HepG2 (cell line): Measurements from ENCODE around the gene TLNRD1. TPM values are rescaled to one million over a fixed set of nuclear protein-coding genes. Genes with fewer than 3 reads are reported as not detected.

Experiments
- ARNTL ChIP-seq: sonication (generic); formaldehyde crosslinking; IDR thresholded peaks from 2 replicates; pipeline ENCODE4 v1.4.0; 2020; ENCODE audit warnings: mild to moderate bottlenecking, missing genetic modification reagents
- MTF1 ChIP-seq: sonication (generic); formaldehyde crosslinking; IDR thresholded peaks from 2 replicates; pipeline ENCODE4 v1.5.0; 2020; ENCODE audit warnings: missing genetic modification reagents
- NCOR1 ChIP-seq: fragments of 200-600 bp; sonication (generic); IDR thresholded peaks from 2 replicates; pipeline ENCODE4 v1.7.0; 2017; ENCODE audit warnings: antibody characterized with exemption, low read length, borderline replicate concordance
- PBX3 ChIP-seq: sonication (generic); formaldehyde crosslinking; IDR thresholded peaks from 2 replicates; pipeline ENCODE4 v1.8.1; 2023; ENCODE audit warnings: missing genetic modification reagents, inconsistent platforms, borderline replicate concordance
- PLSCR1 ChIP-seq: sonication (generic); formaldehyde crosslinking; IDR thresholded peaks from 2 replicates; pipeline ENCODE4 v1.5.0; 2020; ENCODE audit warnings: missing genetic modification reagents, mild to moderate bottlenecking, borderline replicate concordance
- RFX5 ChIP-seq: IDR thresholded peaks from 2 replicates; pipeline ENCODE4 v1.6.1; 2011; ENCODE audit warnings: low read depth, low read length, improper control_type of control experiment
- TCF12 ChIP-seq, 2 experiments: fragments of 450-650 bp in 1 of 2; sonication (generic) in 1 of 2; formaldehyde crosslinking in 1 of 2; IDR thresholded peaks; 2 replicates each; pipeline versions ENCODE4 v1.6.1 to v1.8.0; 2017 to 2022; ENCODE audit warnings: antibody characterized with exemption in 1 of 2, mild to moderate bottlenecking in 1 of 2, missing genetic modification reagents in 1 of 2, moderate library complexity in 1 of 2
- TCF7 ChIP-seq: sonication (generic); IDR thresholded peaks from 2 replicates; pipeline ENCODE4 v1.6.1; 2016; ENCODE audit warnings: antibody characterized with exemption, low read depth
- TSC22D2 ChIP-seq: sonication (generic); formaldehyde crosslinking; IDR thresholded peaks from 2 replicates; pipeline ENCODE4 v1.5.1; 2020; ENCODE audit warnings: missing genetic modification reagents, mild to moderate bottlenecking, borderline replicate concordance
- ZBTB38 ChIP-seq: sonication (generic); formaldehyde crosslinking; IDR thresholded peaks from 2 replicates; pipeline ENCODE4 v1.5.1; 2020; ENCODE audit warnings: mild to moderate bottlenecking, missing genetic modification reagents
- ZNF224 ChIP-seq: sonication (generic); formaldehyde crosslinking; IDR thresholded peaks from 2 replicates; pipeline ENCODE4 v1.5.0; 2020; ENCODE audit warnings: mild to moderate bottlenecking, missing genetic modification reagents
- ZNF234 ChIP-seq: sonication (generic); formaldehyde crosslinking; conservative IDR thresholded peaks from 2 replicates; pipeline ENCODE4 v1.5.1; 2020; ENCODE audit warnings: mild to moderate bottlenecking, missing genetic modification reagents
- ZNF446 ChIP-seq: sonication (generic); formaldehyde crosslinking; IDR thresholded peaks from 2 replicates; pipeline ENCODE4 v1.5.0; 2020; ENCODE audit warnings: mild to moderate bottlenecking, missing genetic modification reagents
- ZNF557 ChIP-seq: sonication (generic); formaldehyde crosslinking; IDR thresholded peaks from 2 replicates; pipeline ENCODE4 v1.4.0; 2020; ENCODE audit warnings: missing genetic modification reagents
- ZNF574 ChIP-seq: sonication (generic); formaldehyde crosslinking; IDR thresholded peaks from 2 replicates; pipeline ENCODE4 v1.4.0; 2020; ENCODE audit warnings: missing genetic modification reagents
- ZNF746 ChIP-seq: sonication (generic); formaldehyde crosslinking; IDR thresholded peaks from 2 replicates; pipeline ENCODE4 v1.8.0; 2022; ENCODE audit warnings: mild to moderate bottlenecking, missing genetic modification reagents
- ZNF879 ChIP-seq: sonication (generic); formaldehyde crosslinking; IDR thresholded peaks from 2 replicates; pipeline ENCODE4 v1.8.1; 2023; ENCODE audit warnings: missing genetic modification reagents
- ZSCAN21 ChIP-seq: sonication (generic); formaldehyde crosslinking; IDR thresholded peaks from 2 replicates; pipeline ENCODE4 v1.8.0; 2022; ENCODE audit warnings: mild to moderate bottlenecking, missing genetic modification reagents, moderate library complexity, borderline replicate concordance
- polyA plus RNA-seq, 8 experiments: library from polyadenylated mRNA; depleted of rRNA in 3 of 8; stranded (reverse) in 7 of 8; unstranded in 1 of 8; fragments of >200 nt; fragmentation: Illumina TruSeq in 4 of 8; extraction: Trizol in 4 of 8; gene quantifications; 2 replicates each; pipeline versions ENCODE4 v1.2.1 to v1.2.3, GENCODE V29; 2011 to 2016; ENCODE audit warnings: low read depth in 4 of 8, missing spikeins in 1 of 8, mixed read lengths in 1 of 8; ENCODE audit not compliant: insufficient read depth in 1 of 8
- total RNA-seq, 5 experiments: library from RNA; depleted of rRNA; stranded (reverse); fragments of >200 nt; fragmentation: Illumina TruSeq; extraction: Trizol; gene quantifications; 2 replicates each; pipeline ENCODE4 v1.2.3, GENCODE V29; 2016; ENCODE audit warnings: low read depth in 1 of 5
- TF ChIP-seq, protein P1 (sequence below): sonication (generic); formaldehyde crosslinking; IDR thresholded peaks from 2 replicates; pipeline ENCODE4 v1.4.0; 2020; ENCODE audit warnings: missing genetic modification reagents
- TF ChIP-seq, protein P2 (sequence below): sonication (generic); formaldehyde crosslinking; IDR thresholded peaks from 2 replicates; pipeline ENCODE4 v1.5.0; 2020; ENCODE audit warnings: missing genetic modification reagents
- TF ChIP-seq, protein P3 (sequence below): sonication (generic); formaldehyde crosslinking; IDR thresholded peaks from 2 replicates; pipeline ENCODE4 v1.8.0; 2022; ENCODE audit warnings: mild to moderate bottlenecking, missing genetic modification reagents, moderate library complexity

The TLNRD1 gene
- total and polyA plus RNA-seq, 2 of the 13 experiments (the other 11 are each of a cell fraction or from before 2014, with no cell fraction given): 3.4 to 5.3 TPM

- TF ChIP-seq, protein P1, sequence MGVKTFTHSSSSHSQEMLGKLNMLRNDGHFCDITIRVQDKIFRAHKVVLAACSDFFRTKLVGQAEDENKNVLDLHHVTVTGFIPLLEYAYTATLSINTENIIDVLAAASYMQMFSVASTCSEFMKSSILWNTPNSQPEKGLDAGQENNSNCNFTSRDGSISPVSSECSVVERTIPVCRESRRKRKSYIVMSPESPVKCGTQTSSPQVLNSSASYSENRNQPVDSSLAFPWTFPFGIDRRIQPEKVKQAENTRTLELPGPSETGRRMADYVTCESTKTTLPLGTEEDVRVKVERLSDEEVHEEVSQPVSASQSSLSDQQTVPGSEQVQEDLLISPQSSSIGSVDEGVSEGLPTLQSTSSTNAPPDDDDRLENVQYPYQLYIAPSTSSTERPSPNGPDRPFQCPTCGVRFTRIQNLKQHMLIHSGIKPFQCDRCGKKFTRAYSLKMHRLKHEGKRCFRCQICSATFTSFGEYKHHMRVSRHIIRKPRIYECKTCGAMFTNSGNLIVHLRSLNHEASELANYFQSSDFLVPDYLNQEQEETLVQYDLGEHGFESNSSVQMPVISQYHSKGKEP (CRISPR knock-in tag): no peak
- TF ChIP-seq, protein P2, sequence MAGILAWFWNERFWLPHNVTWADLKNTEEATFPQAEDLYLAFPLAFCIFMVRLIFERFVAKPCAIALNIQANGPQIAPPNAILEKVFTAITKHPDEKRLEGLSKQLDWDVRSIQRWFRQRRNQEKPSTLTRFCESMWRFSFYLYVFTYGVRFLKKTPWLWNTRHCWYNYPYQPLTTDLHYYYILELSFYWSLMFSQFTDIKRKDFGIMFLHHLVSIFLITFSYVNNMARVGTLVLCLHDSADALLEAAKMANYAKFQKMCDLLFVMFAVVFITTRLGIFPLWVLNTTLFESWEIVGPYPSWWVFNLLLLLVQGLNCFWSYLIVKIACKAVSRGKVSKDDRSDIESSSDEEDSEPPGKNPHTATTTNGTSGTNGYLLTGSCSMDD (CRISPR knock-in tag): no peak
- TF ChIP-seq TCF12 (IDR thresholded peaks at IDR 0.05): no peak
- no peak for TF ChIP-seq TCF12 (CRISPR knock-in tag; IDR thresholded peaks at IDR 0.05)
- TF ChIP-seq ZNF879 (CRISPR knock-in tag): no peak
- TF ChIP-seq ZNF746 (CRISPR knock-in tag): 0 out of 2 replicates have a peak, but pooled peaks have one; percentile 70
- TF ChIP-seq TCF7: peak; percentile 36; the same call in 1 of the 2 replicates
- no peak for TF ChIP-seq ZNF234 (CRISPR knock-in tag)
- no peak for TF ChIP-seq ARNTL
- TF ChIP-seq ZNF574 (CRISPR knock-in tag): no peak
- TF ChIP-seq ZBTB38 (CRISPR knock-in tag): no peak
- no peak for TF ChIP-seq MTF1 (CRISPR knock-in tag)
- no peak for TF ChIP-seq ZSCAN21 (CRISPR knock-in tag)
- TF ChIP-seq RFX5: no peak
- TF ChIP-seq, protein P3, sequence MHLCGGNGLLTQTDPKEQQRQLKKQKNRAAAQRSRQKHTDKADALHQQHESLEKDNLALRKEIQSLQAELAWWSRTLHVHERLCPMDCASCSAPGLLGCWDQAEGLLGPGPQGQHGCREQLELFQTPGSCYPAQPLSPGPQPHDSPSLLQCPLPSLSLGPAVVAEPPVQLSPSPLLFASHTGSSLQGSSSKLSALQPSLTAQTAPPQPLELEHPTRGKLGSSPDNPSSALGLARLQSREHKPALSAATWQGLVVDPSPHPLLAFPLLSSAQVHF (CRISPR knock-in tag): no peak
- no peak for TF ChIP-seq ZNF446 (CRISPR knock-in tag)
- 0 out of 2 replicates have a peak, but pooled peaks have one; percentile 19 for TF ChIP-seq NCOR1
- TF ChIP-seq PLSCR1 (CRISPR knock-in tag): no peak
- no peak for TF ChIP-seq TSC22D2 (CRISPR knock-in tag)
- no peak for TF ChIP-seq ZNF224 (CRISPR knock-in tag)
- no peak for TF ChIP-seq ZNF557
- no peak for TF ChIP-seq PBX3
These were observed 46.6 kb upstream of the TLNRD1 start (continued) for GRCh38 chr15:80953953-80954778.
